Loucy (cell line): ENCODE data around the gene WDR19.
"Not testable (repeated sequence)": the region's sequence is repeated elsewhere in the genome, so short reads cannot be mapped to it uniquely, and the experiment has no call there.

Experiments used
- H2AFZ ChIP-seq: fragments of 200-600 bp; sonication (generic); 2 replicates; pipeline ENCODE4 v1.6.0; 2016; ENCODE audit warnings: antibody characterized with exemption, mild to moderate bottlenecking, low read length, moderate library complexity
- H3F3A ChIP-seq: fragments of 200-600 bp; 2 replicates; pipeline ENCODE4 v1.6.0; 2016; ENCODE audit warnings: antibody characterized with exemption, low read depth, mild to moderate bottlenecking
- H3K27me3 ChIP-seq: fragments of 200-600 bp; sonication (generic); 2 replicates; pipeline ENCODE4 v1.6.1; 2014; ENCODE audit warnings: low read length, mild to moderate bottlenecking; ENCODE audit not compliant: insufficient read depth, poor library complexity, severe bottlenecking
- H3K36me3 ChIP-seq: fragments of 200-600 bp; sonication (generic); 2 replicates; pipeline ENCODE4 v1.6.1; 2016; ENCODE audit warnings: low read length; ENCODE audit not compliant: insufficient read depth
- H3K4me1 ChIP-seq: fragments of 200-600 bp; sonication (generic); 2 replicates; pipeline ENCODE4 v1.5.1; 2014; ENCODE audit warnings: low read length, mild to moderate bottlenecking; ENCODE audit not compliant: insufficient read depth, poor library complexity, severe bottlenecking
- H3K4me2 ChIP-seq: fragments of 200-600 bp; sonication (generic); 2 replicates; pipeline ENCODE4 v1.6.0; 2014; ENCODE audit warnings: antibody characterized with exemption, low read length, low read depth, mild to moderate bottlenecking; ENCODE audit not compliant: poor library complexity, severe bottlenecking
- H3K4me3 ChIP-seq: fragments of 200-600 bp; sonication (generic); 2 replicates; pipeline ENCODE4 v1.5.1; 2014; ENCODE audit warnings: low read length, mild to moderate bottlenecking, mixed read lengths; ENCODE audit not compliant: poor library complexity, severe bottlenecking
- H3K79me2 ChIP-seq: fragments of 200-600 bp; sonication (generic); 2 replicates; pipeline ENCODE4 v1.6.1; 2014; ENCODE audit warnings: low read length; ENCODE audit not compliant: insufficient read depth
- H3K9ac ChIP-seq: fragments of 200-600 bp; sonication (generic); 2 replicates; pipeline ENCODE4 v1.6.0; 2014; ENCODE audit warnings: mild to moderate bottlenecking, low read depth, low read length, moderate library complexity; ENCODE audit not compliant: poor library complexity, severe bottlenecking
- H3K9me2 ChIP-seq: fragments of 200-600 bp; sonication (generic); replicated peaks from 2 replicates; pipeline ENCODE4 v1.6.1; 2016; ENCODE audit warnings: low read depth, low read length, mixed read lengths
- H3K9me3 ChIP-seq: fragments of 200-600 bp; sonication (generic); 2 replicates; pipeline ENCODE4 v1.6.1; 2014; ENCODE audit warnings: mild to moderate bottlenecking, antibody characterized with exemption, low read length, low read depth; ENCODE audit not compliant: insufficient read depth
- H4K20me1 ChIP-seq: fragments of 200-600 bp; sonication (generic); 2 replicates; pipeline ENCODE4 v1.6.0; 2014; ENCODE audit warnings: antibody characterized with exemption, low read length, mild to moderate bottlenecking; ENCODE audit not compliant: insufficient read depth, poor library complexity, severe bottlenecking
- EZH2phosphoT487 ChIP-seq: fragments of 200-600 bp; IDR thresholded peaks from 2 replicates; pipeline ENCODE4 v1.6.1; 2018; ENCODE audit warnings: antibody characterized with exemption, mild to moderate bottlenecking, moderate library complexity, borderline replicate concordance
- TF ChIP-seq, protein P1 (sequence below): fragments of 200-600 bp; sonication (generic); conservative IDR thresholded peaks from 2 replicates; pipeline ENCODE4 v1.5.1; 2014; ENCODE audit warnings: mild to moderate bottlenecking, antibody characterized with exemption, low read length

WDR19 gene

DNA sequence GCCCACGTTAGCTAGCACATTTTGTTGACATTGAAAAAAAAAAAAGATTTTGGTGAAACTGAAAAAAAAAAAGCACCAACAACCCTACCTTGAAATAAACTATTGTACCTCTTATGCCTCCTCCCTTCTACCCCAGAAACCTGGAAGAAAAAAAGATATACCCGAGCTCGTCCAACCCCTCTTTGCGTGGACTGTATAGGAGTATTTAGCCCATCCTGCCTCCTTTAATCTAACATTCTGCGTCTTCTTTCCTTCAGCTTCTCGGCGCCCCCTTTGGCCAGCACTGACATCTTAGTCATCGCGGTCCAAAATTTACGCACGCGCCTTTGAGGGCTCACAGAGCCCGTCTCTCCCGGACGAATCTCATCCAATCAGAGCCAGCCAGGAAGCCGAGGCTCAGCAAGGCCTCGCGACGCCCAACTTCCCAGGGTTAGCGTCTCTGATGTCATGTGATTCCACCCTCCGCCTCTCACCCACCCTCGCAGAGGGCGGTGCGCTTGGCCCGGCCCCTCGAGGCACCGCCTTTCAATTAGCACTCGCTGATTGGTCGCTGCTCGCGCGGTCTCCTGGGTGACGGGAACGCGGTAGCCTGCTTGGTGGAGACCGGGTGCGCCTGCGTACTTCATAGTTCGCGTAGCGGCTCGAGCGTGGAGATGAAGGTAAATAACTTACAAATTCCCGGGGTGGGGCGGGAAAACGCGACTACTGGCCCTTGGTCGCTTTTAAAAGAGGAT is at the start of gene WDR19:
WDR19 (plus strand) TSS at position 625 of the 734 bp plus-strand sequence; CDS start at position 654, 29 bp downstream.
- Histone ChIP-seq H3K36me3 (no peaks in the 10 kb centered on the region), H3K27me3 (no peaks in the 10 kb centered on the region), H3K4me2 (peak within 1 kb of the TSS; percentile 94), H3K4me1 (no peaks in the 10 kb centered on the region), H4K20me1 (no peaks in the 10 kb centered on the region), H3K79me2 (no peaks in the 10 kb centered on the region), H3K4me3 (peak within 1 kb of the TSS; percentile 89), H3K9me2 (no peaks in the 10 kb centered on the region), H3F3A (no peaks in the 10 kb centered on the region), H3K9ac (peak within 1 kb of the TSS; percentile 70), H2AFZ (peak within 1 kb of the TSS; percentile 96), H3K9me3 (no peaks in the 10 kb centered on the region)
- no peak for TF ChIP-seq EZH2phosphoT487
- TF ChIP-seq, protein P1, sequence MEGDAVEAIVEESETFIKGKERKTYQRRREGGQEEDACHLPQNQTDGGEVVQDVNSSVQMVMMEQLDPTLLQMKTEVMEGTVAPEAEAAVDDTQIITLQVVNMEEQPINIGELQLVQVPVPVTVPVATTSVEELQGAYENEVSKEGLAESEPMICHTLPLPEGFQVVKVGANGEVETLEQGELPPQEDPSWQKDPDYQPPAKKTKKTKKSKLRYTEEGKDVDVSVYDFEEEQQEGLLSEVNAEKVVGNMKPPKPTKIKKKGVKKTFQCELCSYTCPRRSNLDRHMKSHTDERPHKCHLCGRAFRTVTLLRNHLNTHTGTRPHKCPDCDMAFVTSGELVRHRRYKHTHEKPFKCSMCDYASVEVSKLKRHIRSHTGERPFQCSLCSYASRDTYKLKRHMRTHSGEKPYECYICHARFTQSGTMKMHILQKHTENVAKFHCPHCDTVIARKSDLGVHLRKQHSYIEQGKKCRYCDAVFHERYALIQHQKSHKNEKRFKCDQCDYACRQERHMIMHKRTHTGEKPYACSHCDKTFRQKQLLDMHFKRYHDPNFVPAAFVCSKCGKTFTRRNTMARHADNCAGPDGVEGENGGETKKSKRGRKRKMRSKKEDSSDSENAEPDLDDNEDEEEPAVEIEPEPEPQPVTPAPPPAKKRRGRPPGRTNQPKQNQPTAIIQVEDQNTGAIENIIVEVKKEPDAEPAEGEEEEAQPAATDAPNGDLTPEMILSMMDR, result peak; percentile 65

DNA sequence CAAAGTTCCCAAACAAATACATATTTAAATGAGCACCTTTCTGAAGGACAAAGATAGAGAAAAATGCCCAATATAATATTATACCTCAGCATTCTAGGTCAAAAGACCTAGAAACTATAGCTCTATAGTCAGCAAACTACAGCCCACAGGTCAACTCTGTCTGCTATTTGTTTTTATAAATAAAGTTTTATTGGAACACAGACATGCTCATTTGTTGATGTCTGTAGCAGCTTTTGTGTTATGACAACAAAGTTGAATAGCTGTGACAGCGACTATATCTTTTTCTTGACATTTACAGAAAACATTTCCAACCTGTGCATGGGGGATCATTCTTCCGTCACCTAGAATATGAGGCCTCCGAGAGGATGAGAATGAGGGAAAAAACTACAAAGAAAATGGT is 48.7 kb upstream of the WDR19 start:
- H3F3A ChIP-seq, result no peaks in the 10 kb centered on the region
- H3K9me2 ChIP-seq, result no peaks in the 10 kb centered on the region
- no peaks in the 10 kb centered on the region for H3K9me3 ChIP-seq
- no peak for TF ChIP-seq EZH2phosphoT487
- TF ChIP-seq, protein P1, result no peak
- no peaks in the 10 kb centered on the region for H3K27me3 ChIP-seq
- no peak overlapping the region for H3K9ac ChIP-seq
- no peak overlapping the region for H2AFZ ChIP-seq
- no peaks in the 10 kb centered on the region for H4K20me1 ChIP-seq
- H3K79me2 ChIP-seq, result no peaks in the 10 kb centered on the region
- peaks cover 9% of the 10 kb centered on the region for H3K4me1 ChIP-seq
- H3K36me3 ChIP-seq, result no peaks in the 10 kb centered on the region
- no peak overlapping the region for H3K4me3 ChIP-seq
- H3K4me2 ChIP-seq, result no peak overlapping the region

DNA sequence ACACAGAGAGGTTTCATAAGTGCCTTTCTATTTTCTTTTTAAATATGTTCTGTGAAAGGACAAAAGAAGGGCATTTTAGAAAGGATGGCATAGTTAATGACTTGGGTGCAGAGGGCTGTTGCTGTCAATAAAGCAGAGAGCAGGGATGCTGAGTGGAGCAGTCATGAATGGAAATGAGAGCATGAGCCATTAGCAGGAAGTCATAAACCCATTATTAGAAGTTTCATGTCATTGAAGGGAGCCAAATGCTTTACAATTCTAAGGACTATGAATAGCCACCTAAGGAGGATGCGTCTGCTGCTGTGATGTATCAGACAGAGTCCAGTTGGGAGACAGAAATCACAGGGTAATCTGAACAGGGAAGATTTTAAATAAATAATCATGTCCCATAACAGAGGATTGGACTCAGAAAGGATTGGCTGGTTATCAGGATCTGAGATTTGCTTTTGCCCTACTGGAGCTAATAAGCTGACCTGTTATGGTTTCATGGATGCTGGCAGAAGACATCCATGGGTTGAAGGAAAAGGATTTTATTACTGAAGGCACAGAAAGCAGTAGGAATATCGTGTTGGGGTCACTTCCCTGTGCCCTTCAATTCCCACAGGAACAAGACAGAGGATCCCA is 47.5 kb upstream of the WDR19 start:
- TF ChIP-seq EZH2phosphoT487, result no peak
- TF ChIP-seq, protein P1, result no peak
- H3K27me3 ChIP-seq, result no peaks in the 10 kb centered on the region
- no peaks in the 10 kb centered on the region for H3K9me2 ChIP-seq
- H3K79me2 ChIP-seq, result no peaks in the 10 kb centered on the region
- H3K9ac ChIP-seq, result no peak overlapping the region
- no peak overlapping the region for H2AFZ ChIP-seq
- no peaks in the 10 kb centered on the region for H3K9me3 ChIP-seq
- H3K36me3 ChIP-seq, result no peaks in the 10 kb centered on the region
- H4K20me1 ChIP-seq, result no peaks in the 10 kb centered on the region
- H3F3A ChIP-seq, result no peaks in the 10 kb centered on the region
- peak overlapping the region; percentile 35 for H3K4me2 ChIP-seq
- H3K4me1 ChIP-seq, result peaks cover 9% of the 10 kb centered on the region
- peak overlapping the region; percentile 3 for H3K4me3 ChIP-seq

DNA sequence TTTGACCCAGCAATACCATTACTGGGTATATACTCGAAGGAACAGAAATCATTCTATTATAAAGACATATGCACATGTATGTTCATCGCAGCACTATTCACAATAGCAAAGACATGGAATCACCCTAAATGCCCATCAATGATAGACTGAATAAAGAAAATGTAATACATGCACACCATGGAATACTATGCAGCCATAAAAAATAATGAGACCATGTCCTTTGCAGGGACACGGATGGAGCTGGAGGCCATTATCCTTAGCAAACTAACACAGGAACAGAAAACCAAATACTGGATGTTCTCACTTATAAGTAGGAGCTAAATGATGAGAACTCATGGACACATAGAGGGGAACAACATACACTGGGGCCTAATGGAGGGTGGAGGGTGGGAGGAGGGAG is 44.1 kb upstream of the WDR19 start:
- not testable (repeated sequence) for H3K9me2 ChIP-seq, H3K4me3 ChIP-seq, H3K9me3 ChIP-seq, H3K9ac ChIP-seq, H3F3A ChIP-seq, H2AFZ ChIP-seq, H4K20me1 ChIP-seq, H3K79me2 ChIP-seq, H3K4me1 ChIP-seq, H3K36me3 ChIP-seq, H3K4me2 ChIP-seq, H3K27me3 ChIP-seq
